Brain microvascular endothelial cell (primary cell): ENCODE measurements around the gene PTBP1.

Experiments used
- DNase-seq: peaks from one replicate; pipeline ENCODE4 v3.0.0-alpha.2; 2020
- H3K27ac ChIP-seq: fragments of 250-450 bp; sonication (Bioruptor Pico); 2 replicates; pipeline ENCODE4 v1.5.1; 2020; ENCODE audit warnings: mild to moderate bottlenecking, moderate library complexity
- H3K27me3 ChIP-seq: fragments of 250-450 bp; sonication (Bioruptor Pico); replicated peaks from 2 replicates; pipeline ENCODE4 v1.5.1; 2020; ENCODE audit warnings: mild to moderate bottlenecking
- H3K36me3 ChIP-seq: fragments of 250-450 bp; sonication (Bioruptor Pico); replicated peaks from 2 replicates; pipeline ENCODE4 v1.5.1; 2020; ENCODE audit warnings: mild to moderate bottlenecking
- H3K4me3 ChIP-seq: 2 replicates; pipeline ENCODE4 v1.5.1; 2011; ENCODE audit warnings: low read depth, mild to moderate bottlenecking, control low read depth, low read length, moderate library complexity
- in situ Hi-C: cut with HindIII; loops from 2 replicates; pipeline ENCODE4 v1.10.0; 2017; ENCODE audit warnings: low sequenced_read_pairs, low pct_ligation_motif_present
- TF ChIP-seq, protein P1 (sequence below): IDR thresholded peaks from 2 replicates; pipeline ENCODE4 v1.5.1; 2011; ENCODE audit warnings: low read depth, mild to moderate bottlenecking, moderate library complexity, low read length, control low read depth, inconsistent platforms; ENCODE audit errors: missing control alignments

Gene PTBP1

DNA sequence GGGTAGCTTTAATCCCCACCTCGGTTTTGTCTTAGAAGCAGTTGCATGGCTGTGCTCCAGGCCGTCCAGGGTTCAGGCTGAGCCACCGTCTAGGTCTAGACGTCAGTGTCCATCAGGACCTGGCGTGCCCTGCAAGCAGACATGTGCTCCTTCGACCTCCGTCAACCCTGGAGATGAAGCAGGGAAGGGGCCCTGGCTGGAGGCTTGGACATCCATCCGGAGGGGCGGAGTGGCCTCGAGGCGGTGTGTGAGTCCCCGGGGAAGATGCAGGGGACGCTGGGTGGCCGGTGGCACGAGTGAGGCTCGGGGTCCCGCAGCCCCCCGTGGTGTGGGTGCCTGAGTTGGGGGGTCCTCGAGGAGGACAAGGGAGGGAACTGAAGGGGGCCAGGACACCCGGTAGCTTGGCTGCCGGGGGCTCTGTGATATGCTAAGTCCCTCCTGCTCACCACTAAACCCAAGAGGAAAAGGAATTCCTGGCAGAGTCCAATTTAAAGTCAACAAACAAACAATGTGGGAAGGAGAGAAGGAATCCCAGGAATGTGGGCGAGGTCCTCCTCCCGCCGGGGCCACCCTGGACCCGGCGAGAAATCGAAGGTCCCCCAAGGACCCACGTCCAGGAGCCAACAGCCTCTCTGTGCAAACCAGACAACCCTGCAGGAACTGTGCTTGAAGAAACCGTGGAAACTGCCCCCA is 14.9 kb upstream of the PTBP1 start:
- no peak overlapping the region for H3K4me3 ChIP-seq
- TF ChIP-seq, protein P1, sequence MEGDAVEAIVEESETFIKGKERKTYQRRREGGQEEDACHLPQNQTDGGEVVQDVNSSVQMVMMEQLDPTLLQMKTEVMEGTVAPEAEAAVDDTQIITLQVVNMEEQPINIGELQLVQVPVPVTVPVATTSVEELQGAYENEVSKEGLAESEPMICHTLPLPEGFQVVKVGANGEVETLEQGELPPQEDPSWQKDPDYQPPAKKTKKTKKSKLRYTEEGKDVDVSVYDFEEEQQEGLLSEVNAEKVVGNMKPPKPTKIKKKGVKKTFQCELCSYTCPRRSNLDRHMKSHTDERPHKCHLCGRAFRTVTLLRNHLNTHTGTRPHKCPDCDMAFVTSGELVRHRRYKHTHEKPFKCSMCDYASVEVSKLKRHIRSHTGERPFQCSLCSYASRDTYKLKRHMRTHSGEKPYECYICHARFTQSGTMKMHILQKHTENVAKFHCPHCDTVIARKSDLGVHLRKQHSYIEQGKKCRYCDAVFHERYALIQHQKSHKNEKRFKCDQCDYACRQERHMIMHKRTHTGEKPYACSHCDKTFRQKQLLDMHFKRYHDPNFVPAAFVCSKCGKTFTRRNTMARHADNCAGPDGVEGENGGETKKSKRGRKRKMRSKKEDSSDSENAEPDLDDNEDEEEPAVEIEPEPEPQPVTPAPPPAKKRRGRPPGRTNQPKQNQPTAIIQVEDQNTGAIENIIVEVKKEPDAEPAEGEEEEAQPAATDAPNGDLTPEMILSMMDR = no peak
- H3K27me3 ChIP-seq = no peaks in the 10 kb centered on the region
- H3K27ac ChIP-seq = no peak overlapping the region
- no peak for DNase-seq
- H3K36me3 ChIP-seq = no peaks in the 10 kb centered on the region
- in situ Hi-C loops = no loop called here

DNA sequence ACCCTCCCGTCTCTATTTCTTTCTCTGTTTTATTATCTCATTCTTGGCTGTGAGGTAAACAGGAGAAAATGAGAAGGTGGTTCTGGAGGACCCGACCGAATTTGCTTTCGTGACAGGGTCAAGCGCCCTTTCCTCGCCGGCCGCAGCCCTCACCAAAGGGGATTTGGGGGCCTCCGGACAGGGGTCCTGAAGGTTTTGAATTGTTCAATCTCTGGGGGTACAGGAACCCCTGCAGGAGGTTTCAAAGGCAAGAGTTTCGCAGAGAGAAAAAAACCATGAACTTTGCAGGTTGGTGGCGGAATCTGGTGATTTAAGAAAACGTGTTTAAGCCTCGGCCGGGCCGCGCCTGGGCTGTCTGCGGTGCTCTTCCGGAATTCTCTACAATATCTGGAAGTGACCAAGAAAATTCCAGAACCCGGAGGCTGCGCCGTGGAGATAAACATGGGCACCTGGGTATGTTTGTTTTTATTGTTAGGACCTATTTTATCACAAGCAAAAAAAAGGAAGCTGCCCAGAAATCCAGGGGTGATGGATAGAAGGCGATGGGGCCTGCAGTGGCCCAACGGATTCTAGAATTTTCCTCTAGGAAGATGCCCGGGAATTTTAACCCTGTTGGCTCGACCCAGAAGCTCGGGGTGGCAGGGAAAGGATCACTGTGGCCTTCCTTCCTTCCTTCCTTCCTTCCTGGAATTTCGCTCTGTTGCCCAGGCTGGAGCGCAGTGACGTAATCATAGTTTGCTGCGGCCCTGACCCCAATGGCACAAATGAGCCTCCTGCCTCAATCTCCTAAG is 14.2 kb upstream of the PTBP1 start:
- TF ChIP-seq, protein P1 = no peak
- no peak overlapping the region for H3K27ac ChIP-seq
- H3K36me3 ChIP-seq = no peaks in the 10 kb centered on the region
- in situ Hi-C loops = no loop called here
- no peaks in the 10 kb centered on the region for H3K27me3 ChIP-seq
- DNase-seq = no peak
- no peak overlapping the region for H3K4me3 ChIP-seq

DNA sequence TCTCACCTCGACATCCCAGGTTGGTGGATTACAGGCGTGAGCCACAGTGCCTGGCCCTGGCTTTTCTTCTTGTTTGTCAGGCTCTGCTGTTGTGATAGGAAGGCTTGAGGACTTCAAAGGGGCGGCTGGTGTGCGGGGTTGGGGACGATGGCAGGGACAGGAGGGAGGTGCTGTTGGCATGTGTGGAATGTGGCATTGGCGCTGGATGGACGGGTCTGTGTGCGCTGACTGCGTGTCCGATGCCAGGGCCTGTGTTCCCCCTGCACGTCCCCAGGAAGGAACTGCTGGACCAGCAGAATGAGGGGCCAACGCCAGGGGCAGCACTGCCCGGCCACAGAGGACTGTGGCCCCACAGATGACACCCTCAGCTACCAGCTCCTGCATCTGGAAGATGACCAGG is 12.7 kb upstream of the PTBP1 start:
- no peak for DNase-seq
- Histone ChIP-seq H3K4me3 (no peak overlapping the region), H3K27ac (no peak overlapping the region), H3K27me3 (no peaks in the 10 kb centered on the region), H3K36me3 (no peaks in the 10 kb centered on the region)
- in situ Hi-C loops = no loop called here
- TF ChIP-seq, protein P1 = no peak

DNA sequence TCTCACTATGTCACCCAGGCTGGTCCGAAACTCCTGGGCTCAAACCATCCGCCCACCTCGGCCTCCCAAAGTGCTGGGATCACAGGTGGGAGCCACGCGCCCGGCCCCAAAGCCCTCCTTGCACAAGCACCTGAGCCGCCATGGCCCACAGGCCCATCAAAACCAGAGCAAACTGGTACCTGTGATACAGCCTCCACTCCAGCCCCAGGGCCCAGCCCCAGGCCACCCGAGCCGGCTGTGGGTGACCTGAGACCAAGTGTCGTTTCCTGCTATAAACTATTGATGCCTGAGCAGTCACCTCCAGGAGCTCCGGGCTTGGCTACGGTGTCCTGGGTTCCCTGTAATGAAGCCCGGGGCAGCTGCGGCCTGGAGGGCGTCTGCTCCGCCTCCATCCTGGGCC is 9.7 kb upstream of the PTBP1 start:
- H3K27me3 ChIP-seq = no peaks in the 10 kb centered on the region
- no peak for DNase-seq
- no peaks in the 10 kb centered on the region for H3K36me3 ChIP-seq
- in situ Hi-C loops = no loop called here
- TF ChIP-seq, protein P1 = no peak
- H3K27ac ChIP-seq = no peak overlapping the region
- no peak overlapping the region for H3K4me3 ChIP-seq

DNA sequence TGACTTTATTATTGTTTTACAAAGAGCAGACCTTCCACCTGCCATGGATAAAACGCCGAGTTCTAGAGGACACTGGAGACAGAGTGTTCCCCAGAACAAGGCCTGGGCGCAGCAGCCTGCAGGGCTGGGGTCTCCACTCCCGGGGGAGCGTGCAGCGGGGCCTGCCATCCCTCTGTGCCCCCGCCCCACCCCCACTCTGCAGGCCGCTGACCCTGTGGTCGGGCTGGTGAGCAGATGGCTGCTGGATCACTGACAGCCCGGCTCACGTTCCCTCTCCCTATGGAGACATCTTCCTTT is 8.6 kb upstream of the PTBP1 start:
- in situ Hi-C loops = no loop called here
- H3K36me3 ChIP-seq = no peaks in the 10 kb centered on the region
- no peaks in the 10 kb centered on the region for H3K27me3 ChIP-seq
- no peak overlapping the region for H3K4me3 ChIP-seq
- no peak for DNase-seq
- TF ChIP-seq, protein P1 = no peak
- H3K27ac ChIP-seq = no peak overlapping the region
